CD4-positive, alpha-beta T cell (primary cell): ENCODE data around the gene MICAL2. TPM values are rescaled to one million over a fixed set of nuclear protein-coding genes. Genes with fewer than 3 reads are reported as not detected.

Source experiments
- ATAC-seq: fragments of 200-7000 bp; cut with Tn5 transposase; one replicate; pipeline ENCODE4 v1.10.0; 2022; ENCODE audit warnings: mild to moderate bottlenecking; ENCODE audit not compliant: poor library complexity
- CTCF ChIA-PET: fragments of 350-600 bp; sonication (Branson Sonifier 250); formaldehyde crosslinking; loops from one replicate; lab custom pipeline; 2021; ENCODE audit warnings: antibody characterized with exemption, inconsistent platforms; lab: Charles Lee
- POLR2A ChIA-PET: fragments of 350-600 bp; sonication (Branson Sonifier 250); formaldehyde crosslinking; loops from one replicate; lab custom pipeline; 2021; ENCODE audit warnings: antibody characterized with exemption, inconsistent platforms; lab: Charles Lee
- DNase-seq, 14 experiments: peaks; one replicate each; pipeline ENCODE4 v3.0.0-alpha.2; 2013 to 2020; ENCODE audit warnings: mixed read lengths in 2 of 14
- H3K27ac ChIP-seq, 2 donors: one replicate each; pipeline versions ENCODE4 v1.5.1 to v1.7.0; 2013; ENCODE audit warnings: low read length in 2 of 2, low read depth in 1 of 2, mild to moderate bottlenecking in 1 of 2
- H3K27me3 ChIP-seq, 2 experiments: 1 replicate in 1 of 2; 2 replicates in 1 of 2; pipeline versions ENCODE4 v1.6.1 to v1.7.0; 2013; ENCODE audit warnings: low read length in 2 of 2, control low read depth in 1 of 2, mild to moderate bottlenecking in 1 of 2, moderate library complexity in 1 of 2; ENCODE audit not compliant: insufficient read depth in 2 of 2, control insufficient read depth in 1 of 2
- H3K36me3 ChIP-seq: one replicate; pipeline ENCODE4 v1.6.1; 2013; ENCODE audit warnings: low read length, control low read depth; ENCODE audit not compliant: insufficient read depth
- H3K4me1 ChIP-seq: one replicate; pipeline ENCODE4 v1.6.1; 2013; ENCODE audit warnings: low read length, control low read depth; ENCODE audit not compliant: insufficient read depth
- H3K4me3 ChIP-seq: one replicate; pipeline ENCODE4 v1.5.1; 2013; ENCODE audit warnings: mild to moderate bottlenecking, low read length, moderate library complexity
- H3K9me3 ChIP-seq, 2 experiments: 1 replicate in 1 of 2; 2 replicates in 1 of 2; pipeline versions ENCODE4 v1.6.1 to v1.7.0; 2013; ENCODE audit warnings: low read length in 2 of 2, mild to moderate bottlenecking in 2 of 2, control low read depth in 1 of 2, moderate library complexity in 1 of 2; ENCODE audit not compliant: control insufficient read depth in 1 of 2, insufficient read depth in 1 of 2
- H3K27ac Mint-ChIP-seq: one replicate; pipeline ENCODE4 v1.8.0; 2020; ENCODE audit warnings: mixed read lengths
- H3K27me3 Mint-ChIP-seq: one replicate; pipeline ENCODE4 v1.8.0; 2021; ENCODE audit warnings: mixed read lengths
- H3K36me3 Mint-ChIP-seq: one replicate; pipeline ENCODE4 v1.8.0; 2021; ENCODE audit warnings: low read depth, mixed read lengths
- H3K4me1 Mint-ChIP-seq: one replicate; pipeline ENCODE4 v1.8.0; 2021; ENCODE audit warnings: low read depth, mixed read lengths
- H3K4me3 Mint-ChIP-seq: one replicate; pipeline ENCODE4 v1.8.0; 2020; ENCODE audit warnings: mild to moderate bottlenecking, mixed read lengths
- H3K9me3 Mint-ChIP-seq: one replicate; pipeline ENCODE4 v1.8.0; 2020; ENCODE audit warnings: mixed read lengths
- CTCF ChIP-seq: fragments of 200-600 bp; IDR thresholded peaks from one replicate; pipeline ENCODE4 v1.8.0; 2022; ENCODE audit warnings: antibody characterized with exemption, mild to moderate bottlenecking
- intact Hi-C, 2 experiments: fragments of 100-400 bp; cut with DNase I in 1 of 2; cut with micrococcal nuclease in 1 of 2; formaldehyde crosslinking; loops; one replicate each; pipeline versions ENCODE4 v1.15.1 to v1.9.0; 2023 to 2025; cut with DNase I, micrococcal nuclease
- total RNA-seq, 174 experiments: library from RNA in 2 of 174; stranded (reverse) in 2 of 174; gene quantifications; one replicate each; pipeline ENCODE4 v1.2.3 and lab custom pipeline; 2021 to 2026

MICAL2 gene
- total RNA-seq, 2 experiments from 2014 or later = 12.8 to 14.1 TPM

- no peaks in the 10 kb centered on the region for H3K36me3 Mint-ChIP-seq
- no peaks in the 10 kb centered on the region for H3K27me3 Mint-ChIP-seq
- DNase-seq (no peak), ATAC-seq (no peak)
- Histone ChIP-seq H3K4me1 (no peaks in the 10 kb centered on the region), H3K9me3 (no peaks in the 10 kb centered on the region), H3K27ac (no peak overlapping the region), H3K27me3 (no peaks in the 10 kb centered on the region), H3K4me3 (no peak overlapping the region), H3K36me3 (no peaks in the 10 kb centered on the region)
- intact Hi-C loops = no loop called here
- TF ChIP-seq CTCF = no peak
- H3K27ac Mint-ChIP-seq = no peak overlapping the region
- H3K4me1 Mint-ChIP-seq = no peaks in the 10 kb centered on the region
- no peaks in the 10 kb centered on the region for H3K9me3 Mint-ChIP-seq
- POLR2A ChIA-PET = interaction anchor here (0.5 kb wide), 1 partner anchor 9 kb away, joined by 3 read pairs; no protein-coding TSS in a partner anchor
- CTCF ChIA-PET = no interaction called here
- no peak overlapping the region for H3K4me3 Mint-ChIP-seq
Measured at GRCh38 chr11:12272821-12273617, 162.6 kb downstream of the MICAL2 start.

GRCh38 chr11:12273618-12273995 lies 163.2 kb downstream of the MICAL2 start:
- DNase-seq (no peak), ATAC-seq (no peak)
- no peak overlapping the region for H3K4me3 Mint-ChIP-seq
- TF ChIP-seq CTCF = no peak
- H3K27me3 ChIP-seq = no peaks in the 10 kb centered on the region
- H3K9me3 ChIP-seq = no peaks in the 10 kb centered on the region
- no peaks in the 10 kb centered on the region for H3K4me1 ChIP-seq
- no peaks in the 10 kb centered on the region for H3K9me3 Mint-ChIP-seq
- H3K4me3 ChIP-seq = no peak overlapping the region
- intact Hi-C loops = no loop called here
- ChIA-PET POLR2A (interaction anchor here (0.5 to 0.6 kb wide), 2 partner anchors 8 to 466 kb away, joined by 3 read pairs; no protein-coding TSS in a partner anchor), CTCF (no interaction called here)
- no peak overlapping the region for H3K27ac ChIP-seq
- no peaks in the 10 kb centered on the region for H3K4me1 Mint-ChIP-seq
- no peak overlapping the region for H3K27ac Mint-ChIP-seq
- H3K36me3 ChIP-seq = no peaks in the 10 kb centered on the region
- no peaks in the 10 kb centered on the region for H3K36me3 Mint-ChIP-seq
- no peaks in the 10 kb centered on the region for H3K27me3 Mint-ChIP-seq

- no peaks in the 10 kb centered on the region for H3K36me3 Mint-ChIP-seq
- no peaks in the 10 kb centered on the region for H3K27me3 Mint-ChIP-seq
- no peak overlapping the region for H3K4me3 ChIP-seq
- H3K27ac ChIP-seq = no peak overlapping the region
- no peak for TF ChIP-seq CTCF
- H3K4me1 ChIP-seq = no peaks in the 10 kb centered on the region
- H3K4me1 Mint-ChIP-seq = no peaks in the 10 kb centered on the region
- intact Hi-C loops = no loop called here
- H3K9me3 Mint-ChIP-seq = no peaks in the 10 kb centered on the region
- POLR2A ChIA-PET = interaction anchor here (0.6 kb wide), 1 partner anchor 467 kb away, joined by 3 read pairs; no protein-coding TSS in a partner anchor
- H3K9me3 ChIP-seq = no peaks in the 10 kb centered on the region
- no peak overlapping the region for H3K4me3 Mint-ChIP-seq
- ATAC-seq (no peak), DNase-seq (no peak)
- no peak overlapping the region for H3K27ac Mint-ChIP-seq
- H3K27me3 ChIP-seq = no peaks in the 10 kb centered on the region
- no peaks in the 10 kb centered on the region for H3K36me3 ChIP-seq
- CTCF ChIA-PET = no interaction called here
Measured at GRCh38 chr11:12274056-12274455, 163.7 kb downstream of the MICAL2 start.
